ENCODE data around the gene KCNIP4. TPM values are rescaled to one million over a fixed set of nuclear protein-coding genes. Genes with fewer than 3 reads are reported as not detected.
A peak's percentile ranks its signal among the peaks of the same experiment; 100 is the strongest.

Gene KCNIP4
- total RNA-seq, 1 donor from 2014 or later, result 0.53 TPM

DNA sequence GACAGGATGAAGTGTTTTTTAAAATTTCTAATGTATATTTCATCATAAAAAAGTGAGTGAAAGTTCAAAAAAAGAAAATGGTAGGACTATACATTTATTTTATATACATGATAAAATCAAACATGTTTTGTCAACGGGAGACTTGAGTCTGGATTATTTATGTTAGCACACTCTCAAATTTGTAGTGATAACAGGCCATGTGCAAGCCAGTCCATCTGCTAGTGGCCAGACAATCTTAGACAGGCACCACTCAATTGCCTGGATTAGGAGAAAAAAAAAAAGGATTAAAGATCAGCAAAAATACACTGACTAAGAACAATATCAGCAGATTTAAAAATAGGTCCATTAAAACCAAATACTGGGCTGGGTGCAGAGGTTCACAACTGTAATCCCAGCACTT lies 71.9 kb downstream of the KCNIP4 start:
- Histone ChIP-seq H3K27me3 (ENCODE audit: control insufficient read depth, insufficient read depth, low read length) (no peaks in the 10 kb centered on the region), H3K36me3 (ENCODE audit: control insufficient read depth, insufficient read depth, low read length) (no peaks in the 10 kb centered on the region), H3K4me3 (ENCODE audit: low read depth, low read length) (no peak overlapping the region)
- TF ChIP-seq, protein P1, sequence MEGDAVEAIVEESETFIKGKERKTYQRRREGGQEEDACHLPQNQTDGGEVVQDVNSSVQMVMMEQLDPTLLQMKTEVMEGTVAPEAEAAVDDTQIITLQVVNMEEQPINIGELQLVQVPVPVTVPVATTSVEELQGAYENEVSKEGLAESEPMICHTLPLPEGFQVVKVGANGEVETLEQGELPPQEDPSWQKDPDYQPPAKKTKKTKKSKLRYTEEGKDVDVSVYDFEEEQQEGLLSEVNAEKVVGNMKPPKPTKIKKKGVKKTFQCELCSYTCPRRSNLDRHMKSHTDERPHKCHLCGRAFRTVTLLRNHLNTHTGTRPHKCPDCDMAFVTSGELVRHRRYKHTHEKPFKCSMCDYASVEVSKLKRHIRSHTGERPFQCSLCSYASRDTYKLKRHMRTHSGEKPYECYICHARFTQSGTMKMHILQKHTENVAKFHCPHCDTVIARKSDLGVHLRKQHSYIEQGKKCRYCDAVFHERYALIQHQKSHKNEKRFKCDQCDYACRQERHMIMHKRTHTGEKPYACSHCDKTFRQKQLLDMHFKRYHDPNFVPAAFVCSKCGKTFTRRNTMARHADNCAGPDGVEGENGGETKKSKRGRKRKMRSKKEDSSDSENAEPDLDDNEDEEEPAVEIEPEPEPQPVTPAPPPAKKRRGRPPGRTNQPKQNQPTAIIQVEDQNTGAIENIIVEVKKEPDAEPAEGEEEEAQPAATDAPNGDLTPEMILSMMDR (IDR thresholded peaks at IDR 0.05; ENCODE audit: insufficient read depth, low read length, severe bottlenecking), result no peak
- FAIRE-seq (no peak), DNase-seq (ENCODE audit: low read depth) (no peak)

DNA sequence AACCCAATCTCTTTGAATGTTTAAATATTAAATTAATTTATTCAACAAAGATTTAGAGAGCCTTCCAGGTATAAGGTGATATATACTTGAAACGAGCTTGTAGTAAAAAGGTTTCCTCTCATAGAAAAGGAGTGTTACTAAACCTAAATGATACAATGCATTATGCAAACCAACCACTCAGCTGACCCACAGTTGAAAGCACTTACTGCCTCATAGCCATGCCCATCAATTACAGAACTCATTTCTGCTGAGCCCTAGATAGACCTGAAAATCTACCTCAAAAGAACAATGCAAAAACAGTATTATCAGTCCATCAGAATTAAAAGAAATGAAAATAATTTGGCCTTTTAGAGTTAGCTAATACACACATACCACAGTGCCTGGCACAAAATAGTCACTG lies 75.4 kb downstream of the KCNIP4 start:
- DNase-seq (ENCODE audit: low read depth) (no peak), FAIRE-seq (no peak)
- H3K36me3 ChIP-seq (ENCODE audit: control insufficient read depth, insufficient read depth, low read length), result no peaks in the 10 kb centered on the region
- no peak overlapping the region for H3K4me3 ChIP-seq (ENCODE audit: low read depth, low read length)
- H3K27me3 ChIP-seq (ENCODE audit: control insufficient read depth, insufficient read depth, low read length), result no peaks in the 10 kb centered on the region
- TF ChIP-seq, protein P1 (IDR thresholded peaks at IDR 0.05; ENCODE audit: insufficient read depth, low read length, severe bottlenecking), result no peak

DNA sequence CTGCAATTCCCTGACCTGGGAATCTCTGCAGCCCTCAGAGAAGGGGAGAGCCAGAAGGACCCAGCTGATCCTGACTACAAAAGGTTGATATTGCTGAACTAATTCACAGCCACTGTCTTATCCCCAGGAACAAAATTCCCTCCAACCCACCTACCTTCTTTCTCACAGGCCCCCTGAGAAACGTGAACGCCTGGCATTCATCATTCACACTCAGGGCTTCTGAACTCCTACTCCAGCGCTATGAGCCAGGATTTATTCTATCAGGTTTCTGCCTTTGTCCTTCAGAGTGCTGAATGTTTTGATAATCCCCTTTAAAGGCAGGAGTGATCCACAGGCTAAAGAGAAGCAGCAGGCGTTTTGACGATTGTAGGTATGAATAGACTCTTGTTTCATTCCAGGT lies 76.5 kb downstream of the KCNIP4 start:
- TF ChIP-seq, protein P1 (IDR thresholded peaks at IDR 0.05; ENCODE audit: insufficient read depth, low read length, severe bottlenecking), result no peak
- Histone ChIP-seq H3K36me3 (ENCODE audit: control insufficient read depth, insufficient read depth, low read length) (no peaks in the 10 kb centered on the region), H3K27me3 (ENCODE audit: control insufficient read depth, insufficient read depth, low read length) (no peaks in the 10 kb centered on the region), H3K4me3 (ENCODE audit: low read depth, low read length) (no peak overlapping the region)
- FAIRE-seq (no peak), DNase-seq (ENCODE audit: low read depth) (no peak)

DNA sequence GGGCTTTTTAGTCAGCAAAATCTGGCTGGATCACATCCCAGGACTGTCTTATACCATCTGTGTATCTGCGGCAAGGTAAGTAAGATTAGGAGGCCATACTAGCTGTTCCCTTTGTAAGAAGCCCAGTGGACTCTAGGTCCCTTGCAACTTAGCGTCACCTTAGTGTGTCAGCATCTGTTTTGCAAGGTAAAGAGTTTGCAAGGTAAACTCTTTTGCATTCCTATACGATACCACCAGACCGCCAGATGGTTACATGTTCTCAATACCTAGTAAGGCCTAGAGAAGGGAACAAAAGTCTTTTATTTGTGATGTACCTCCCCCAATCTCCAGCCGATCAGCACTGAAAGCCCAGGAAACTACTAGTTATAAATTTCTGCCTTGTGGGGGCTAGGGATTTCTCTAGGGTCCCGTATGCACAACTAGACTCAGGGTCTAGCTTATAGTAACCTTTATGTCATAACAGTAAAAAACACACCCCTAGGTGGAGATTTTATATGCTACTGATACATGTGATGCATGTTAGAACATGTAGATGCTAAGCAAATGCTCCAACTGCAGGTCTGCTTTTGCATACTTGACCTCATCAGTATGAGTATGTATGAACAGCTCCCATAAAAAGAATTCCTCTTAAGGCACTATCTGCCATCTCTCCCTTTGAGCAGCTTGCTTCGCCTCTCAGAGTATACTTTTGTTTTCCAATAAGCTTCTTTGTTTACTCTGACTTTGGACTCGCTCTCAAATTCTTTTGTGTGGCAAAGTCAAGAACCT lies 78.4 kb downstream of the KCNIP4 start:
- Histone ChIP-seq H3K36me3 (ENCODE audit: control insufficient read depth, insufficient read depth, low read length) (no peaks in the 10 kb centered on the region), H3K27me3 (ENCODE audit: control insufficient read depth, insufficient read depth, low read length) (no peaks in the 10 kb centered on the region), H3K4me3 (ENCODE audit: low read depth, low read length) (no peak overlapping the region)
- DNase-seq (ENCODE audit: low read depth) (peak; percentile 68), FAIRE-seq (no peak)
- TF ChIP-seq, protein P1 (IDR thresholded peaks at IDR 0.05; ENCODE audit: insufficient read depth, low read length, severe bottlenecking), result no peak

DNA sequence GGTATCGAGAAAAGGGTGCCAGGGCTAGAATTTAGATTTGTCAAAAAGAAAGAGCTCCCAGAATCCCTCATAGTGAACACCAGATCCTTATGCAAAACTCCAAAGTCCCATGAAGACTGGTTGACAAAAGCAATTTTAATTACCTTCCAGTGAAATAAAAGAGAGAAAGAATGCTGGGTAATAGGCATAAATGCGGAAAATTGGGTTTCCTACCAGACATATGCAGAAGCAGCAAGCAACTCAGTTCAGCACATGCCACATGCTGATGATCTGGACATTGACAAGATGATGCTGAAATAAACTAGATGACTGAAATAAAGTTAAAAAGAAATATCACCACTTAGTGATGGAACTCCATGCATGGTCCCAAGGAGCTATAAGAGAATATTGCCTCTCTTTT lies 83.9 kb downstream of the KCNIP4 start:
- DNase-seq (ENCODE audit: low read depth) (no peak), FAIRE-seq (no peak)
- Histone ChIP-seq H3K4me3 (ENCODE audit: low read depth, low read length) (no peak overlapping the region), H3K27me3 (ENCODE audit: control insufficient read depth, insufficient read depth, low read length) (no peaks in the 10 kb centered on the region), H3K36me3 (ENCODE audit: control insufficient read depth, insufficient read depth, low read length) (no peaks in the 10 kb centered on the region)
- TF ChIP-seq, protein P1 (IDR thresholded peaks at IDR 0.05; ENCODE audit: insufficient read depth, low read length, severe bottlenecking), result no peak

DNA sequence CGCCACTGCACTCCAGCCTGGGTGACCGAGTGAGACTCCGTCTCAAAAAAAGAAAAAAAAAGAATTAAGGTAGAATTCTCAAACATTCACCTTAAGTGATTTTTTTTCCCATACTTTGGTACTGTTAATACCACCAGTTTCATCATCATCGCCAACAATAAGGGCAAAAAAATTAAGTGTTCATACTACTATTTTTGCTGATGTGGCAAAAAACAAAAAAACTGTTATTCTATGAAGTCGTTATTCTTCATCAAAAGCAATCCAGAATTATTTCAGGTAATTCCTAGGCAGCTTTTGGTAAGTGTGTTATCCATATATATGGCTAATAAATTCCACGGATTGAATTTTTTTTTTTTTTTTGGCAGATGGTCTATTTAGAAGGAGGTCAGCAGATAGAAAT lies 85.7 kb downstream of the KCNIP4 start:
- no peak overlapping the region for H3K4me3 ChIP-seq (ENCODE audit: low read depth, low read length)
- TF ChIP-seq, protein P1 (IDR thresholded peaks at IDR 0.05; ENCODE audit: insufficient read depth, low read length, severe bottlenecking), result no peak
- no peak for DNase-seq (ENCODE audit: low read depth)
- H3K27me3 ChIP-seq (ENCODE audit: control insufficient read depth, insufficient read depth, low read length), result no peaks in the 10 kb centered on the region
- FAIRE-seq, result no peak
- H3K36me3 ChIP-seq (ENCODE audit: control insufficient read depth, insufficient read depth, low read length), result no peaks in the 10 kb centered on the region

All from bronchial epithelial cell (primary cell).